ENCODE results near the gene INSYN2B.

- TF ChIP-seq CTCF (IDR thresholded peaks at IDR 0.05; ENCODE audit: insufficient read depth, low read length, poor library complexity, severe bottlenecking), result no peak
- TF ChIP-seq EZH2phosphoT487 (conservative IDR thresholded peaks at IDR 0.05; ENCODE audit: low read length), result no peak
These were observed 62.1 kb downstream of the INSYN2B start for GRCh38 chr5:169918228-169918627.
